IPS-15b (cell line): ENCODE measurements around the gene RAB4A.

ENCODE experiments used
- H3K27me3 ChIP-seq: one replicate; pipeline ENCODE4 v1.6.1; 2013; ENCODE audit warnings: low read length; ENCODE audit not compliant: control insufficient read depth, insufficient read depth
- H3K36me3 ChIP-seq: one replicate; pipeline ENCODE4 v1.6.1; 2013; ENCODE audit warnings: low read length; ENCODE audit not compliant: control insufficient read depth, insufficient read depth
- H3K4me1 ChIP-seq: one replicate; pipeline ENCODE4 v1.6.1; 2013; ENCODE audit warnings: mild to moderate bottlenecking, low read length; ENCODE audit not compliant: control insufficient read depth, insufficient read depth
- H3K4me3 ChIP-seq: one replicate; pipeline ENCODE4 v1.5.1; 2013; ENCODE audit warnings: low read depth, low read length
- H3K9ac ChIP-seq: one replicate; pipeline ENCODE4 v1.6.1; 2013; ENCODE audit warnings: low read depth, mild to moderate bottlenecking, low read length
- H3K9me3 ChIP-seq: one replicate; pipeline ENCODE4 v1.6.1; 2013; ENCODE audit warnings: mild to moderate bottlenecking, low read length; ENCODE audit not compliant: control insufficient read depth, insufficient read depth

RAB4A gene

GRCh38 chr1:229334269-229334668, 63.4 kb downstream of the RAB4A start:
- H3K36me3 ChIP-seq, result no peaks in the 10 kb centered on the region
- H3K9ac ChIP-seq, result no peak overlapping the region
- H3K4me1 ChIP-seq, result no peaks in the 10 kb centered on the region
- no peak overlapping the region for H3K4me3 ChIP-seq
- no peaks in the 10 kb centered on the region for H3K9me3 ChIP-seq
- no peaks in the 10 kb centered on the region for H3K27me3 ChIP-seq

- H3K36me3 ChIP-seq, result no peaks in the 10 kb centered on the region
- no peaks in the 10 kb centered on the region for H3K9me3 ChIP-seq
These were observed 63.8 kb downstream of the RAB4A start for GRCh38 chr1:229334716-229335115.

GRCh38 chr1:229336345-229336744, 65.4 kb downstream of the RAB4A start:
- peaks cover 4% of the 10 kb centered on the region for H3K4me1 ChIP-seq
- H3K9ac ChIP-seq, result no peak overlapping the region

More at GRCh38 chr1:229334716-229335115, 63.8 kb downstream of the RAB4A start:
- H3K4me3 ChIP-seq, result no peak overlapping the region
- H3K9ac ChIP-seq, result no peak overlapping the region
- no peaks in the 10 kb centered on the region for H3K4me1 ChIP-seq
- H3K27me3 ChIP-seq, result no peaks in the 10 kb centered on the region

DNA sequence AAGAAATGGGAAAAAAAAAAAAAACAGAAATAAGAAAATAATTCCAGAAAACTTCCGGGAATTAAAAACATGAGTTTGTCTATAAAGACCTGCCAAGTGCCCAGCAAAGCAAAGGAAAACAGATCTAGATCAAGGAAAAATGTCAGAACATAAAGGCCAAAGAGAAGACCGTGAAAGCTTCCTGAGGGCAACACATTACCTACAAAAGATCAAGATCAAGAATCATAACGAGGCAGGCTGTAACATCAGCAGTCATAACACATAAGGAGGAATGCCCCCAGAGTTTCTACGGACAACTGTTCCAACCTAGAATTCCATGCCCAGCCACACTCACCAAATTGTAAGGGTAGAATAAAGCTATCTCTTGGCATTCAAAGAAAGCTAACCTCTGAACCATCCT, 68.2 kb downstream of the RAB4A start:
- H3K36me3 ChIP-seq, result no peaks in the 10 kb centered on the region
- peaks cover 5% of the 10 kb centered on the region for H3K27me3 ChIP-seq
- H3K9me3 ChIP-seq, result no peaks in the 10 kb centered on the region
- peaks cover 4% of the 10 kb centered on the region for H3K4me1 ChIP-seq
- H3K4me3 ChIP-seq, result no peak overlapping the region
- no peak overlapping the region for H3K9ac ChIP-seq

More at GRCh38 chr1:229336345-229336744, 65.4 kb downstream of the RAB4A start:
- Histone ChIP-seq H3K27me3 (no peaks in the 10 kb centered on the region), H3K4me3 (no peak overlapping the region), H3K9me3 (no peaks in the 10 kb centered on the region), H3K36me3 (no peaks in the 10 kb centered on the region)

- H3K9ac ChIP-seq, result no peak overlapping the region
- H3K4me1 ChIP-seq, result peaks cover 4% of the 10 kb centered on the region
- H3K9me3 ChIP-seq, result no peaks in the 10 kb centered on the region
- H3K36me3 ChIP-seq, result no peaks in the 10 kb centered on the region
- peaks cover 9% of the 10 kb centered on the region for H3K27me3 ChIP-seq
- no peak overlapping the region for H3K4me3 ChIP-seq
These were observed 68.6 kb downstream of the RAB4A start for GRCh38 chr1:229339520-229339919.

GRCh38 chr1:229340496-229340895, 69.6 kb downstream of the RAB4A start:
- no peaks in the 10 kb centered on the region for H3K9me3 ChIP-seq
- peaks cover 13% of the 10 kb centered on the region for H3K27me3 ChIP-seq
- no peak overlapping the region for H3K4me3 ChIP-seq
- no peaks in the 10 kb centered on the region for H3K36me3 ChIP-seq
- H3K4me1 ChIP-seq, result peaks cover 4% of the 10 kb centered on the region
- no peak overlapping the region for H3K9ac ChIP-seq

GRCh38 chr1:229341774-229342655, 71.1 kb downstream of the RAB4A start:
- Histone ChIP-seq H3K9ac (no peak overlapping the region), H3K9me3 (no peaks in the 10 kb centered on the region), H3K4me3 (peak overlapping the region; percentile 56), H3K4me1 (peaks cover 4% of the 10 kb centered on the region), H3K27me3 (peaks cover 13% of the 10 kb centered on the region), H3K36me3 (no peaks in the 10 kb centered on the region)

GRCh38 chr1:229342656-229343569, 72.0 kb downstream of the RAB4A start, which contains the start of gene CCSAP:
Gene CCSAP, minus strand, starts transcription at chr1:229343047. Its CDS starts 582 bp downstream, at chr1:229342465.
- H3K4me1 ChIP-seq, result peaks cover 4% of the 10 kb centered on the region
- H3K9ac ChIP-seq, result no peak within 1 kb of the TSS
- peak within 1 kb of the TSS; percentile 63 for H3K4me3 ChIP-seq
- H3K27me3 ChIP-seq, result peaks cover 13% of the 10 kb centered on the region
- H3K9me3 ChIP-seq, result no peaks in the 10 kb centered on the region
- H3K36me3 ChIP-seq, result no peaks in the 10 kb centered on the region

- Histone ChIP-seq H3K4me1 (peaks cover 4% of the 10 kb centered on the region), H3K4me3 (no peak overlapping the region), H3K9ac (no peak overlapping the region), H3K27me3 (peaks cover 13% of the 10 kb centered on the region), H3K36me3 (no peaks in the 10 kb centered on the region), H3K9me3 (no peaks in the 10 kb centered on the region)
These were observed 73.2 kb downstream of the RAB4A start for GRCh38 chr1:229344139-229344538.

GRCh38 chr1:229344937-229345684, 74.2 kb downstream of the RAB4A start:
- H3K36me3 ChIP-seq, result no peaks in the 10 kb centered on the region
- H3K4me3 ChIP-seq, result no peak overlapping the region
- peaks cover 13% of the 10 kb centered on the region for H3K27me3 ChIP-seq
- no peak overlapping the region for H3K9ac ChIP-seq
- no peaks in the 10 kb centered on the region for H3K9me3 ChIP-seq
- H3K4me1 ChIP-seq, result peaks cover 4% of the 10 kb centered on the region

DNA sequence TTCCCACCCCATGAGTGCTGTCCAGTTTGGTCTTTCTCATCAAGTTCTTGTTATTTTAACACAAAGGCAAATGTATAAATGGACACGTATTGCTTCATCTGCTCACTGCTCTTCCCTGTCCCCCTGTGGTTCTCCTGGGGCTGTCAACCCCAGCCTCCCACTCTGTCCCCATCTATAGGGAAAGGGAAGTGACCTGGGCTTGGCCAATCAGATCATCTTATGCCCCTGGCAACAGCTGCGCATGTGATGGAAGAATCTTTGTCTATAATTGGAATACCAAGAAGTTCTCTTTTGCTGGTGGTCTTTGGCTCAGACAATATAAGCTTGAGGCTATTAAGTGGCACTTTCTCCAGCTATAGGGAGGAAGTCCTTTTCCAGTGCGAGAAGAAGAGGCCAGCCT, 76.6 kb downstream of the RAB4A start:
- Histone ChIP-seq H3K9me3 (no peaks in the 10 kb centered on the region), H3K27me3 (peaks cover 13% of the 10 kb centered on the region), H3K4me3 (no peak overlapping the region), H3K9ac (no peak overlapping the region), H3K4me1 (no peaks in the 10 kb centered on the region), H3K36me3 (no peaks in the 10 kb centered on the region)
